GM19397 (cell line): Measurements from ENCODE around the gene ERP29.
"Not testable (repeated sequence)": the region's sequence is repeated elsewhere in the genome, so short reads cannot be mapped to it uniquely, and the experiment has no call there.

Experiments used
- ATAC-seq: cut with Tn5 transposase; IDR thresholded peaks from one replicate; pipeline ENCODE4 v1.9.1; 2021; ENCODE audit warnings: mild to moderate bottlenecking, moderate library complexity; ENCODE audit not compliant: unreplicated experiment

Gene ERP29

GRCh38 chr12:112000820-112001219, 12.4 kb upstream of the ERP29 start:
- ATAC-seq, result no peak

GRCh38 chr12:112001576-112001975, 11.7 kb upstream of the ERP29 start:
- no peak for ATAC-seq

- ATAC-seq, result no peak
Observed at GRCh38 chr12:112004041-112004440, 9.2 kb upstream of the ERP29 start.

- no peak for ATAC-seq
Observed at GRCh38 chr12:112005419-112006395, 7.5 kb upstream of the ERP29 start.

- ATAC-seq, result no peak
Observed at GRCh38 chr12:112007945-112008344, 5.3 kb upstream of the ERP29 start.

- no peak for ATAC-seq
Observed at GRCh38 chr12:112008918-112009317, 4.3 kb upstream of the ERP29 start.

GRCh38 chr12:112009596-112009995, 3.6 kb upstream of the ERP29 start:
- not testable (repeated sequence) for ATAC-seq

GRCh38 chr12:112010415-112011344, 2.5 kb upstream of the ERP29 start:
- no peak for ATAC-seq

GRCh38 chr12:112011685-112012084, 1.5 kb upstream of the ERP29 start:
- ATAC-seq, result no peak

GRCh38 chr12:112013601-112014402, 576 bp downstream of the ERP29 start:
- peak; percentile 22 for ATAC-seq

- ATAC-seq, result no peak
Observed at GRCh38 chr12:112015938-112016337, 2.7 kb downstream of the ERP29 start.

GRCh38 chr12:112017041-112017440, 3.8 kb downstream of the ERP29 start:
- ATAC-seq, result no peak

GRCh38 chr12:112018571-112019237, 5.5 kb downstream of the ERP29 start:
- no peak for ATAC-seq

GRCh38 chr12:112020947-112021457, 7.8 kb downstream of the ERP29 start:
- no peak for ATAC-seq

GRCh38 chr12:112022241-112023016, 9.2 kb downstream of the ERP29 start:
- ATAC-seq, result no peak

GRCh38 chr12:112023759-112024396, 10.7 kb downstream of the ERP29 start:
- ATAC-seq, result no peak

- ATAC-seq, result no peak
Observed at GRCh38 chr12:112025808-112026375, 12.7 kb downstream of the ERP29 start.

GRCh38 chr12:112029301-112029700, 16.1 kb downstream of the ERP29 start:
- no peak for ATAC-seq
